Measurements from ENCODE around the gene PAXX. TPM values are rescaled to one million over a fixed set of nuclear protein-coding genes. Genes with fewer than 3 reads are reported as not detected.

Gene PAXX
- total and polyA plus RNA-seq, 12 donors: 12.7 to 131 (median 17.1) TPM

DNA sequence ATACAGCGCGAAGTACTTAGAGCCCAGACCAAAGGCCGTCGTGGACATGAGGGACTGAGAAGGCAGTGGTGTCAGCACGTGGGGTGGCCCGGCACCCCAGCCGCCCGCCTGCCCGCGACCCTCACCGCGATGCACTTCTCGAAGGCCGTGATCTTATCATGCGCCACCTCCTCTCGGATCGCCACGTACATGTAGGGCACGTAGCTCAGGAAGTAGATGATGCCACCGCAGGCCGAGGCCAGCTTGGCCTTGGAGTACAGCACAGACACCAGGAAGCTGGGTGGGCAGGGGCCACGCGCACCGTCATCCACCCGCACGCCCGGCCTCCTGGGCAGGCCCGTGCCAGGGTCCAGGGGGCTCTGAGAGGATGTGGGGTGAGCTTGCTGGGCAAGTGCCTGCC is 24.8 kb downstream of the PAXX start:
- H3K4me3 ChIP-seq: no peak overlapping the region
- peaks cover 0 to 87% (median 24%) of the 10 kb centered on the region in 9 donors for H3K36me3 ChIP-seq
- no peaks in the 10 kb centered on the region for H3K4me1 ChIP-seq
- H3K27ac ChIP-seq: no peak overlapping the region
- H3K9me3 ChIP-seq: no peaks in the 10 kb centered on the region
- ATAC-seq (no peak), DNase-seq (no peak)
- H3K27me3 ChIP-seq: no peaks in the 10 kb centered on the region
- TF ChIP-seq, protein P1, sequence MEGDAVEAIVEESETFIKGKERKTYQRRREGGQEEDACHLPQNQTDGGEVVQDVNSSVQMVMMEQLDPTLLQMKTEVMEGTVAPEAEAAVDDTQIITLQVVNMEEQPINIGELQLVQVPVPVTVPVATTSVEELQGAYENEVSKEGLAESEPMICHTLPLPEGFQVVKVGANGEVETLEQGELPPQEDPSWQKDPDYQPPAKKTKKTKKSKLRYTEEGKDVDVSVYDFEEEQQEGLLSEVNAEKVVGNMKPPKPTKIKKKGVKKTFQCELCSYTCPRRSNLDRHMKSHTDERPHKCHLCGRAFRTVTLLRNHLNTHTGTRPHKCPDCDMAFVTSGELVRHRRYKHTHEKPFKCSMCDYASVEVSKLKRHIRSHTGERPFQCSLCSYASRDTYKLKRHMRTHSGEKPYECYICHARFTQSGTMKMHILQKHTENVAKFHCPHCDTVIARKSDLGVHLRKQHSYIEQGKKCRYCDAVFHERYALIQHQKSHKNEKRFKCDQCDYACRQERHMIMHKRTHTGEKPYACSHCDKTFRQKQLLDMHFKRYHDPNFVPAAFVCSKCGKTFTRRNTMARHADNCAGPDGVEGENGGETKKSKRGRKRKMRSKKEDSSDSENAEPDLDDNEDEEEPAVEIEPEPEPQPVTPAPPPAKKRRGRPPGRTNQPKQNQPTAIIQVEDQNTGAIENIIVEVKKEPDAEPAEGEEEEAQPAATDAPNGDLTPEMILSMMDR (IDR thresholded peaks at IDR 0.05): no peak
- whole genome bisulfite sequencing, 2 donors: 97% methylated on average over 27 to 28 of the region's 28 CpGs
- intact Hi-C loops (cut with DNase I): no loop called here

DNA sequence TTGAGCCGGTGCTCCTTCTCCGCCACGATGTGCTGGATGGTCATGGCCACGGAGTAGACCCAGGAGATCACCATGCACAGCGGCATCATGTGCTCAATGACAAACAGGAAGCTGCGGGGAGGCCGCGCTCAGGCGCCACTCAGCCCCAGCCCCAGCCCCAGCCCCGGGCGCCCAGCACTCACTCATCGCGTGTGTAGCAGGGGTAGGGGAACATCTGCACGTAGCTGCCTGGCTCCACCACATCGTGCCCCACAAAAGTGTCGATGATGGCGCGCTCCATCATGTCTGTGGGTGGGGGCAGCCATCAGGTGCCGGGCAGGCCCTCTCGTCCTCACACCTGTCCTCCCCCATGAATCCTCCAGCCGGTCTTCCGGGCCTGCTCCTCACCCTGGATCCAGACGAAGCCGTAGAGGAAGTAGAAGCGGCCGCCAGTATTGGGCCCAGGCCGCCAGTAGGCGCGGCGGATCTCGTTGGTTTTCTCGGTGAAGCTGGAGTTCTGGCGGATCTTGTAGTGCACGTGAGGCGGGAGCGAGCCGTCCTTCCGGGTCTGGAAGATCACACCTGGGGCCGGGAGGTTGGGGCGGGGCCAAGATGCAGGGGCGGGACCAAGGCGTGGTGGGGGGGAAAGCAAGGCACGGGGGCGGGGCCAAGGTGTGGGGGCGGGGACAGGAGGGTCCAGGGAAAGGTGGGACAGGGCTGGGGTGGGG is 25.7 kb downstream of the PAXX start:
- Histone ChIP-seq H3K27me3 (no peaks in the 10 kb centered on the region), H3K4me1 (no peaks in the 10 kb centered on the region), H3K9me3 (no peaks in the 10 kb centered on the region), H3K36me3 (peaks cover 0 to 83% (median 18%) of the 10 kb centered on the region in 9 donors), H3K27ac (no peak overlapping the region), H3K4me3 (no peak overlapping the region)
- DNase-seq (no peak), ATAC-seq (no peak)
- WGBS, 2 donors: 94 to 95% methylated on average over 44 to 45 of the region's 45 CpGs
- intact Hi-C loops (cut with DNase I): no loop called here
- TF ChIP-seq, protein P1 (IDR thresholded peaks at IDR 0.05): no peak

DNA sequence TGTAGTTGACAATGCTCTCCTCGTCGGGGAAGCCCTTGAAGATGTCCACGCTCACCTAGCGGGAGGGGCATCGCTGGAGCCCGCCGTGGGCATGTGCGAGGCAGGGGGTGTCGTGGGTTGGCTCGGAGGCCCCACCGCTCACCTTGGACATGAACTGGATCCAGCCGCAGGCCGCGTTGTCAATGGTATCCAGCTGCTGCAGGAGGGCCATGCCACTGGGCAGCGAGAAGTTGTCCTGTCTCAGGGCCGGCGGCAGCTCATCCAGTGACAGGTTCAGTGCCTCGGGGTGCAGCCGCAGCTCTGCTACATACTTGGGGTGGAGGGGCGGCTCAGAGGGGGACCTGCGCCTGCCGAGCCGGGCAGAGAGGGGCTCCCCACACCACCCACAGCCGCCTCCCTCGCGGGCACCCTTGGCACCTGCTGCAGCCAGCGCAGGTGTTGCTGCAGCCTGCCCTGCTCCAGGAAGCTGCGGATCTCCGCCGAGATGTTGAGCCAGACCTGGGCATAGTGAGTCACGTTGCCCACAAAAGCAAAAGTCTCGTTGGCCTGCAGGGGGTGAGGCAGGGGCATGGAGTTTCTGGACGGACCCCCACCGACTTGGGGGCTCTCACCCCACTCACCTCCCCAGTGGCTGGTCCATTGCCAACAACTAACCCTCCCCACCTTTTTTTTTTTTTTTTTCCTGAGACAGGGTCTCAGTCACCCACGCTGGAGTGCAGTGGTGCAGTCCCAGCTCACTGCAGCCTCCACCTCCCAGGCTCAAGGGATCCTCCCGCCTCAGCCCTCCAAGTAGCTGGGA is 26.7 kb downstream of the PAXX start:
- Histone ChIP-seq H3K4me3 (no peak overlapping the region), H3K27ac (no peak overlapping the region), H3K27me3 (no peaks in the 10 kb centered on the region), H3K9me3 (no peaks in the 10 kb centered on the region), H3K4me1 (no peaks in the 10 kb centered on the region), H3K36me3 (peaks cover 0 to 73% (median 18%) of the 10 kb centered on the region in 9 donors)
- WGBS, 2 donors: 93 to 94% methylated on average over 36 of the region's 36 CpGs
- DNase-seq: no peak
- intact Hi-C loops (cut with DNase I): no loop called here
- no peak for ATAC-seq
- TF ChIP-seq, protein P1 (IDR thresholded peaks at IDR 0.05): no peak

DNA sequence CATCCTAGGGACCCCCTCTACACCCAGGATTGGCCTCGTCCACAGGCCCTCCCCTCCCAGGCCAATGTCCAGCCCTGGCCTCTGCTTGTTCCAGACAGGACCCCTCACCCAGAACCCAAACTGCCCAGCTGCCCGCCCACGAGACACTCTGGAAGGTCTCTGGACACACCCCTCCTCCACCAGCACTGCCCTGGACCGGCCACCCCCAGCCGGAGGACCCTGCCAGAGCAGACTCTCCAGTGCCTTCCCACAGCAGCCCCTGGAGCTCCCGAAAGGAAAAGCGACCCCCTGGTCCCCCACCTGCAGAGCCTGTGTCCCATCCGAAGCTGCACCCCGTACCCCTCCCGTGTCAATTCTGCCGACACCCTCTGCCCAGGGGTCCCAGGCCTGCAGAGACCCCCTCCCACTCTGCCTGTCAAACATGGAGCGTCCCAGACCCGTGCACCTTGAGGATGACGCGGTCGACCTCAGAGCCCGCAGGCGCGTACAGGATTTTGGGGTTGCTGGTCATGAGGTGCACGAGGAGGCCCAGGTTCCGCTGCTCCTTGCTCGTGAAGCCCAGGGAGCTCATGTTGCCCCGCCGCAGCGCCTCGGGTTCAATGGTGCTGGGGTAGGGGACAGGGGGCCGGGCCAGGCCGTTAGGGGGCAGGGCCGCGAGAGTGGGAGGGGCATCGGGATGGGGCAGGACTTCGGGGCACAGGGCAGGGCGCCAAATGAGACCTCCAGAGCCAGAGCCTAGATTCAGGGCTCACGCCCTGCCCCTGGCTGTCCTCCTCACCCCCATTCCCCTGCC is 27.9 kb downstream of the PAXX start:
- Histone ChIP-seq H3K27me3 (no peaks in the 10 kb centered on the region), H3K36me3 (peaks cover 0 to 62% (median 18%) of the 10 kb centered on the region in 9 donors), H3K4me1 (no peaks in the 10 kb centered on the region), H3K9me3 (no peaks in the 10 kb centered on the region), H3K4me3 (no peak overlapping the region), H3K27ac (no peak overlapping the region)
- TF ChIP-seq, protein P1 (IDR thresholded peaks at IDR 0.05): no peak
- DNase-seq: no peak
- intact Hi-C loops (cut with DNase I): loop anchor here in 1 of 10 donors (10.0 kb wide), 1 partner anchor 175 kb away; the partner anchor contains the start of genes AJM1 and PHPT1
- no peak for ATAC-seq
- 95% methylated on average over 34 of the region's 34 CpGs for WGBS, 2 donors

All from heart right ventricle (tissue), 16 donors.